K562 (cell line): ENCODE data around the gene EFCAB8. TPM values are rescaled to one million over a fixed set of nuclear protein-coding genes. Genes with fewer than 3 reads are reported as not detected.

Experiments
- AFF1 ChIP-seq, 2 experiments: fragments of 450-650 bp; IDR thresholded peaks; 2 replicates each; pipeline ENCODE4 v1.6.1; 2018; ENCODE audit warnings: mild to moderate bottlenecking in 2 of 2, low read depth in 1 of 2; ENCODE audit not compliant: partially characterized antibody in 2 of 2
- ARID2 ChIP-seq: fragments of 450-650 bp; IDR thresholded peaks from 2 replicates; pipeline ENCODE4 v1.6.1; 2017; ENCODE audit warnings: antibody characterized with exemption, mild to moderate bottlenecking
- CBFB ChIP-seq: sonication (generic); formaldehyde crosslinking; IDR thresholded peaks from 2 replicates; pipeline ENCODE4 v1.4.0; 2020; ENCODE audit warnings: mild to moderate bottlenecking, missing genetic modification reagents
- CHCHD3 ChIP-seq: fragments of 250-450 bp; sonication (Bioruptor Pico); IDR thresholded peaks from 2 replicates; pipeline ENCODE4 v2.1.2; 2022; ENCODE audit warnings: mild to moderate bottlenecking
- CTCF ChIP-seq, 3 experiments: IDR thresholded peaks in 2 of 3; conservative IDR thresholded peaks in 1 of 3; 2 replicates each; pipeline ENCODE4 v1.5.1; 2011 to 2012; ENCODE audit warnings: low read length in 3 of 3, mild to moderate bottlenecking in 3 of 3, control low read depth in 2 of 3, improper control_type of control experiment in 1 of 3, inconsistent platforms in 1 of 3, low read depth in 1 of 3, mixed read lengths in 1 of 3, moderate library complexity in 1 of 3; ENCODE audit not compliant: insufficient read depth in 2 of 3
- ELK3 ChIP-seq: fragments of 450-650 bp; formaldehyde crosslinking; IDR thresholded peaks from 2 replicates; pipeline ENCODE4 v1.4.0; 2020; ENCODE audit warnings: mild to moderate bottlenecking
- FOXJ2 ChIP-seq: fragments of 200-800 bp; sonication (Bioruptor generic); IDR thresholded peaks from 2 replicates; pipeline ENCODE4 v1.6.1; 2016; ENCODE audit warnings: missing genetic modification characterization, missing compliant biosample characterization
- HMGN3 ChIP-seq: IDR thresholded peaks from 2 replicates; pipeline ENCODE4 v1.6.1; 2011; ENCODE audit warnings: borderline replicate concordance, low read depth, mild to moderate bottlenecking, mixed read lengths, low read length; ENCODE audit not compliant: insufficient read length; ENCODE audit errors: extremely low read depth
- MITF ChIP-seq: IDR thresholded peaks from 2 replicates; pipeline ENCODE4 v1.6.1; 2014; ENCODE audit warnings: antibody characterized with exemption
- NR4A1 ChIP-seq, 2 experiments: fragments of 250-450 bp in 1 of 2; fragments of 450-650 bp in 1 of 2; sonication (Bioruptor Pico) in 1 of 2; IDR thresholded peaks; 2 replicates each; pipeline versions ENCODE4 v1.4.0 to v1.6.1; 2016 to 2020; ENCODE audit warnings: mild to moderate bottlenecking in 2 of 2, missing compliant biosample characterization in 1 of 2, missing genetic modification characterization in 1 of 2, moderate library complexity in 1 of 2
- RBM14 ChIP-seq: fragments of 200-400 bp; formaldehyde crosslinking; IDR thresholded peaks from 2 replicates; pipeline ENCODE4 v1.6.1; 2018; ENCODE audit warnings: low read depth, mild to moderate bottlenecking, low read length, moderate library complexity, borderline replicate concordance; ENCODE audit not compliant: insufficient read depth
- ZNF512 ChIP-seq: IDR thresholded peaks from 2 replicates; pipeline ENCODE4 v1.6.1; 2016; ENCODE audit warnings: missing genetic modification characterization, missing compliant biosample characterization
- polyA plus RNA-seq, 8 experiments: library from polyadenylated mRNA; depleted of rRNA in 4 of 8; stranded (reverse) in 5 of 8; unstranded in 3 of 8; fragments of >200 nt; fragmentation: Nextera tagmentation in 2 of 8; fragmentation: Illumina TruSeq in 1 of 8; extraction: Ambion mirVana in 2 of 8; extraction: Trizol in 1 of 8; gene quantifications; 2 replicates each; pipeline versions ENCODE4 v1.2.1 to v1.2.3, GENCODE V29; 2011 to 2014; ENCODE audit warnings: inconsistent platforms in 1 of 8, missing spikeins in 1 of 8
- total RNA-seq, 7 experiments: library from RNA; depleted of rRNA in 6 of 7; stranded (reverse); fragments of >200 nt in 6 of 7; fragmentation: Illumina TruSeq in 2 of 7; extraction: Trizol in 2 of 7; gene quantifications; 2 replicates each; pipeline versions ENCODE4 v1.2.1 to v1.2.3, GENCODE V29; 2011 to 2021; ENCODE audit warnings: low replicate concordance in 1 of 7

The EFCAB8 gene
- total and polyA plus RNA-seq, 9 of the 15 experiments (the other 6 are each of a cell fraction or from before 2014, with no cell fraction given), result 0.03 to 0.18 (median 0.11) TPM; not detected in 6

GRCh38 chr20:32902456-32903420, 44.0 kb downstream of the EFCAB8 start (continued):
- TF ChIP-seq AFF1 (IDR thresholded peaks at IDR 0.05; ENCODE audit: low read depth in 1 of 2, partially characterized antibody in 2 of 2) (no peak), HMGN3 (no peak), CTCF (IDR thresholded peaks at IDR 0.05 in 2 of 3, conservative IDR thresholded peaks at IDR 0.05 in 1 of 3; ENCODE audit: insufficient read depth in 2 of 3, low read depth in 1 of 3, low read length in 3 of 3) (peak; percentile 91 to 94 (median 93)), ELK3 (CRISPR knock-in tag) (no peak), FOXJ2 (no peak), NR4A1 (CRISPR knock-in tag; IDR thresholded peaks at IDR 0.05) (no peak), NR4A1 (tag; IDR thresholded peaks at IDR 0.05) (no peak), ZNF512 (tag) (no peak), ARID2 (peak; percentile 58), CBFB (CRISPR knock-in tag) (no peak), RBM14 (no peak), MITF (no peak), CHCHD3 (no peak)
